Effector memory CD8-positive, alpha-beta T cell (primary cell): ENCODE results near the gene EPB41L4B.

ENCODE experiments used
- ATAC-seq: fragments of 150-1000 bp; cut with Tn5 transposase; replicated peaks from 2 replicates; pipeline ENCODE4 v1.10.0; 2021; ENCODE audit warnings: mild to moderate bottlenecking, moderate library complexity
- DNase-seq, 3 experiments: peaks; one replicate each; pipeline ENCODE4 v3.0.0; 2021
- H3K27ac Mint-ChIP-seq, 2 donors: one replicate each; pipeline ENCODE4 v1.8.0; 2022; ENCODE audit warnings: mild to moderate bottlenecking in 2 of 2, mixed read lengths in 2 of 2, moderate library complexity in 2 of 2
- H3K27me3 Mint-ChIP-seq, 2 donors: one replicate each; pipeline ENCODE4 v1.8.0; 2022; ENCODE audit warnings: mixed read lengths in 2 of 2
- H3K36me3 Mint-ChIP-seq: one replicate; pipeline ENCODE4 v1.8.0; 2022; ENCODE audit warnings: mild to moderate bottlenecking, moderate library complexity, mixed read lengths; ENCODE audit not compliant: insufficient read depth
- H3K4me1 Mint-ChIP-seq, 2 donors: one replicate each; pipeline ENCODE4 v1.8.0; 2022; ENCODE audit warnings: low read depth in 2 of 2, mixed read lengths in 2 of 2
- H3K4me3 Mint-ChIP-seq, 2 donors: one replicate each; pipeline ENCODE4 v1.8.0; 2022; ENCODE audit warnings: mild to moderate bottlenecking in 2 of 2, mixed read lengths in 2 of 2, moderate library complexity in 2 of 2
- H3K9me3 Mint-ChIP-seq, 2 donors: one replicate each; pipeline ENCODE4 v1.8.0; 2022; ENCODE audit warnings: mixed read lengths in 2 of 2

Gene EPB41L4B

GRCh38 chr9:109336409-109336808 lies 15.6 kb upstream of the EPB41L4B start:
- ATAC-seq (no peak), DNase-seq (no peak)
- Mint-ChIP-seq H3K4me3 (no peak overlapping the region), H3K36me3 (no peaks in the 10 kb centered on the region), H3K27ac (no peak overlapping the region), H3K27me3 (peaks cover 6 to 9% of the 10 kb centered on the region in 2 donors), H3K4me1 (no peaks in the 10 kb centered on the region), H3K9me3 (no peaks in the 10 kb centered on the region)

GRCh38 chr9:109335929-109336328 lies 15.1 kb upstream of the EPB41L4B start:
- no peaks in the 10 kb centered on the region for H3K36me3 Mint-ChIP-seq
- no peak overlapping the region for H3K4me3 Mint-ChIP-seq
- H3K4me1 Mint-ChIP-seq: no peaks in the 10 kb centered on the region
- DNase-seq: no peak
- H3K9me3 Mint-ChIP-seq: no peaks in the 10 kb centered on the region
- peaks cover 6 to 9% of the 10 kb centered on the region in 2 donors for H3K27me3 Mint-ChIP-seq
- no peak for ATAC-seq
- no peak overlapping the region for H3K27ac Mint-ChIP-seq

- no peak overlapping the region for H3K27ac Mint-ChIP-seq
- ATAC-seq: no peak
- H3K4me3 Mint-ChIP-seq: no peak overlapping the region
- peaks cover 6 to 9% of the 10 kb centered on the region in 2 donors for H3K27me3 Mint-ChIP-seq
- no peaks in the 10 kb centered on the region for H3K36me3 Mint-ChIP-seq
- H3K9me3 Mint-ChIP-seq: no peaks in the 10 kb centered on the region
- H3K4me1 Mint-ChIP-seq: no peaks in the 10 kb centered on the region
- DNase-seq: no peak
Observed at GRCh38 chr9:109335121-109335520, 14.3 kb upstream of the EPB41L4B start.

- H3K9me3 Mint-ChIP-seq: no peaks in the 10 kb centered on the region
- H3K4me1 Mint-ChIP-seq: no peaks in the 10 kb centered on the region
- DNase-seq (no peak), ATAC-seq (no peak)
- H3K27ac Mint-ChIP-seq: no peak overlapping the region
- no peak overlapping the region for H3K4me3 Mint-ChIP-seq
- H3K36me3 Mint-ChIP-seq: no peaks in the 10 kb centered on the region
- H3K27me3 Mint-ChIP-seq: peaks cover 15 to 36% of the 10 kb centered on the region in 2 donors
Observed at GRCh38 chr9:109331353-109331752, 10.5 kb upstream of the EPB41L4B start.

GRCh38 chr9:109329638-109330258 lies 8.9 kb upstream of the EPB41L4B start:
- peaks cover 20 to 46% of the 10 kb centered on the region in 2 donors for H3K27me3 Mint-ChIP-seq
- no peak overlapping the region for H3K4me3 Mint-ChIP-seq
- H3K4me1 Mint-ChIP-seq: no peaks in the 10 kb centered on the region
- H3K27ac Mint-ChIP-seq: no peak overlapping the region
- DNase-seq (no peak), ATAC-seq (no peak)
- H3K9me3 Mint-ChIP-seq: no peaks in the 10 kb centered on the region
- H3K36me3 Mint-ChIP-seq: no peaks in the 10 kb centered on the region

GRCh38 chr9:109328978-109329637 lies 8.2 kb upstream of the EPB41L4B start:
- ATAC-seq (no peak), DNase-seq (no peak)
- no peaks in the 10 kb centered on the region for H3K36me3 Mint-ChIP-seq
- H3K27ac Mint-ChIP-seq: no peak overlapping the region
- no peaks in the 10 kb centered on the region for H3K9me3 Mint-ChIP-seq
- H3K4me1 Mint-ChIP-seq: no peaks in the 10 kb centered on the region
- no peak overlapping the region for H3K4me3 Mint-ChIP-seq
- peaks cover 20 to 49% of the 10 kb centered on the region in 2 donors for H3K27me3 Mint-ChIP-seq

GRCh38 chr9:109325089-109325488 lies 4.2 kb upstream of the EPB41L4B start:
- Mint-ChIP-seq H3K4me1 (peaks cover 4% of the 10 kb centered on the region in 2 donors), H3K9me3 (peaks cover 0 to 2% of the 10 kb centered on the region in 2 donors), H3K27ac (no peak overlapping the region), H3K4me3 (no peak overlapping the region), H3K36me3 (peaks cover 4% of the 10 kb centered on the region), H3K27me3 (peaks cover 41 to 75% of the 10 kb centered on the region in 2 donors)
- no peak for ATAC-seq
- DNase-seq: no peak

- Mint-ChIP-seq H3K27ac (no peak overlapping the region), H3K36me3 (peaks cover 4% of the 10 kb centered on the region), H3K4me3 (no peak overlapping the region), H3K27me3 (peaks cover 44 to 76% of the 10 kb centered on the region in 2 donors), H3K4me1 (peaks cover 4 to 7% of the 10 kb centered on the region in 2 donors), H3K9me3 (peaks cover 0 to 2% of the 10 kb centered on the region in 2 donors)
- ATAC-seq: no peak
- DNase-seq: no peak
Observed at GRCh38 chr9:109323771-109324170, 2.9 kb upstream of the EPB41L4B start.

GRCh38 chr9:109321727-109322126 lies 868 bp upstream of the EPB41L4B start:
- Mint-ChIP-seq H3K27ac (no peak overlapping the region), H3K9me3 (peaks cover 0 to 2% of the 10 kb centered on the region in 2 donors), H3K4me3 (peak overlapping the region; percentile 86 to 88), H3K4me1 (peaks cover 4 to 7% of the 10 kb centered on the region in 2 donors), H3K27me3 (peaks cover 53 to 84% of the 10 kb centered on the region in 2 donors), H3K36me3 (peaks cover 4% of the 10 kb centered on the region)
- ATAC-seq (no peak), DNase-seq (no peak)

- Mint-ChIP-seq H3K4me1 (peaks cover 4 to 7% of the 10 kb centered on the region in 2 donors), H3K36me3 (peaks cover 4% of the 10 kb centered on the region), H3K27me3 (peaks cover 65 to 84% of the 10 kb centered on the region in 2 donors), H3K9me3 (peaks cover 2 to 5% of the 10 kb centered on the region in 2 donors), H3K27ac (no peak overlapping the region), H3K4me3 (no peak overlapping the region)
- DNase-seq (no peak), ATAC-seq (no peak)
Observed at GRCh38 chr9:109320331-109320741, 523 bp downstream of the EPB41L4B start.

GRCh38 chr9:109319626-109320241 lies 1.1 kb downstream of the EPB41L4B start:
- ATAC-seq (no peak), DNase-seq (no peak)
- H3K36me3 Mint-ChIP-seq: peaks cover 4% of the 10 kb centered on the region
- H3K4me3 Mint-ChIP-seq: peak overlapping the region; percentile 78 to 81
- no peak overlapping the region for H3K27ac Mint-ChIP-seq
- H3K9me3 Mint-ChIP-seq: peaks cover 2 to 5% of the 10 kb centered on the region in 2 donors
- H3K4me1 Mint-ChIP-seq: peaks cover 4 to 7% of the 10 kb centered on the region in 2 donors
- H3K27me3 Mint-ChIP-seq: peaks cover 67 to 90% of the 10 kb centered on the region in 2 donors

GRCh38 chr9:109319017-109319625 lies 1.7 kb downstream of the EPB41L4B start:
- Mint-ChIP-seq H3K27me3 (peaks cover 69 to 90% of the 10 kb centered on the region in 2 donors), H3K4me1 (peaks cover 4 to 7% of the 10 kb centered on the region in 2 donors)

GRCh38 chr9:109317979-109318741 lies 2.7 kb downstream of the EPB41L4B start:
- no peaks in the 10 kb centered on the region for H3K36me3 Mint-ChIP-seq
- ATAC-seq (no peak), DNase-seq (no peak)
- H3K4me3 Mint-ChIP-seq: no peak overlapping the region
- peaks cover 65 to 89% of the 10 kb centered on the region in 2 donors for H3K27me3 Mint-ChIP-seq
- H3K27ac Mint-ChIP-seq: no peak overlapping the region
- H3K9me3 Mint-ChIP-seq: peaks cover 2 to 5% of the 10 kb centered on the region in 2 donors
- H3K4me1 Mint-ChIP-seq: peaks cover 4 to 7% of the 10 kb centered on the region in 2 donors

More at GRCh38 chr9:109319017-109319625, 1.7 kb downstream of the EPB41L4B start:
- no peak for ATAC-seq
- H3K4me3 Mint-ChIP-seq: peak overlapping the region; percentile 78 to 81
- no peak for DNase-seq
- no peak overlapping the region for H3K27ac Mint-ChIP-seq
- H3K9me3 Mint-ChIP-seq: peaks cover 2 to 5% of the 10 kb centered on the region in 2 donors
- peaks cover 4% of the 10 kb centered on the region for H3K36me3 Mint-ChIP-seq
